ENCODE data around the gene COL18A1.
"Not testable (repeated sequence)": the region's sequence is repeated elsewhere in the genome, so short reads cannot be mapped to it uniquely, and the experiment has no call there.

COL18A1 gene

DNA sequence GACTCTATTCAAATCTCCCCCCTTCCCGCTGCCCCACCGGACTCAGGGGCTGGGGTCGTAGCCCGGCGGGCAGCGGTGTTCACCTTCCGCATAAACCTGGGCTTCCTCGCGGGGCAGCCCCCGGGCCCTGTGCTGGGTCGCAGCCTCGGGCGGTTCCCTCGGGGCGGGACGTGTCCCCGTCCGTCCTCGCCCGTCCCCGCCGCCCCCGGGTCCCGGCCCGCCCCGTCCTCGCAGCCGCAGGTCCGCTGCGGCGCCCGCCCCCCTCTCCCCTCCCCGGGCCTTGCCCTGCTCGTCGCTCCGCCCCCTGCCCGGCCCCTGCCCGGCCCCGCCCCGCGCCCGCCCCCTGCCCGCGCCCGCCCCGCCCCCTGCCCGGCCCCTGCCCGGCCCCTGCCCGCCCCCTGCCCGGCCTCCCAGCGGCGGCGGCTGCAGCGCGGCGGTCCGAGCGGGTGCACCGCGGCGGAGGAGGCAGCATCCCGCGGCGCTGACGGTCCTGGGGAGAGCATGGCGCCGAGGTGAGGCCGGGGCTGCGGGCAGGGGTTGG is at the start of gene COL18A1:
Gene COL18A1, plus strand, starts transcription at position 436 of the 541 bp plus-strand sequence. Its CDS starts 66 bp downstream, at position 502.
- peak; percentile 12 for DNase-seq (ENCODE audit: low read depth)

DNA sequence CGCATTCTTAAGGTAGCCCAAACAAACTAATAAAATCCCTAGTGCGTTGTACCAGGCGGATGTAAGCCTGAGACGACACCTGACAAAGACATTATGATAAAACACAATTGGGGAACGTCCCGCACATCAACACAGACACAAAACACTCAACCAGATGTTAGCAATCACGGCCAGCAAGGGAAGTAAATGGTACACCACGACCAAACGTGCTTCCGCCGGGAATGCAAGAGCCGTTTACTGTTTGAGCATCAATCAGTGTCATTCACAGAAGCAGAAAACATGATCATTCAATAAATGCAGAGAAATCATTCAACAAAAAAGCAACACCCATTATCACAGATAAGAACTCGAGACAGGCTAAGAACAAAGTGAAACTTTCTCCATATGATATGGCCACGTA is 49.4 kb upstream of the COL18A1 start:
- no peak for DNase-seq (ENCODE audit: low read depth)

DNA sequence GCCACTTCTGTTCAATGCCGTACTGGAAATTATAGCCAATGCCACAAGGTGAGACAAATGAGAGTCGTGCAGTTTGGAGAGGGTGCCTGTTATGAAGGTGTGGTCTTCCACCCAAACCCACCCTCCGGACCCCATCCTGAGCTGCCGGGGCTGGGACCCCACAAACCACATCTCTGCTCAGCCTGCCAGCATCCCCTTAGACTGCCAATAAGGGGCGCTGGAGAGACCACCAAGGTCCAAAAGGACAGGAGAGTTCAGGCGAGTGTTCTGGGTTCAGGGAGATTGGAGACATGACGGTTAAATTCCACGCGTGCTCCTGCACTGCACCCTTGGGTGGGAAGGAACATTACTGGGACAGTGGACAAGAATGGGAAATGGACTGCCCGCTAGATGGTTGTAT is 48.7 kb upstream of the COL18A1 start:
- DNase-seq (ENCODE audit: low read depth), result no peak

DNA sequence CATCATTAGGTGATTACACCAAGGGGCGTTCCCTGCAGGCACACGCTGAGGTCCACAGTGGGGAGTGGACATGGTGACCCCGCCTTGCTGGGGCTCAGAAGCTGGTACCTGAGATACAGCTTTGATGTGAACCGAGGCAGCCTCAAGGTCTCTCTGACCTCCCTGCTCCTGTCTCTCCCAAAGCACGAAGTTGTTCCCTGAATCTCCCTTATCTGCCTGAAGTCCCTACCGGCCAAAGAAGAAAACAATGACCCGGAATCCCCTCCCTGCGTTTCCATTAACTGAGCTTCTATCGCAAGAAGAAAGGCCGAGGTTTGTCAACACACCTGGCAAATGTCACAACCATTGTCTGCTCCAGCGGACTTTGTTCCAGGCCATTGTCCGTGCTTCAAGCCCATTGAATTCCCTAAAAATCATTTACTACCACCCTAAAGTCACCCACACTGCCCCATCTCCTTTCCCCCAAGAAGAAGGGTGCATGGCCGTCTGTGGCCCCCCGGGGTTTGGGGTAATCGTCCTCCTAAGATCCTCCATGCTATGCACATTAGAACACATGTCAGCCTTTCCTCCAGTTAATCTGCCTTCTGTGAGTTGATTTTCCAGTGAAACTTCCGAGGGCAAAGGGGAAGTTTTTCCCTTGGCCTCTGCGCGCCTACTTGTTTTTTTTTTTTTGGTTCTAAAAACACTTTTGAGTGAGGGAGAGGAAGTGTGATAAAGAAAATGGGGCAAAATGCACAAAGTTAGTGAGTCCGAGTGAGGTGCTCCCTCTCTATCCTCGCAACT is 48.1 kb upstream of the COL18A1 start:
- DNase-seq (ENCODE audit: low read depth), result no peak

DNA sequence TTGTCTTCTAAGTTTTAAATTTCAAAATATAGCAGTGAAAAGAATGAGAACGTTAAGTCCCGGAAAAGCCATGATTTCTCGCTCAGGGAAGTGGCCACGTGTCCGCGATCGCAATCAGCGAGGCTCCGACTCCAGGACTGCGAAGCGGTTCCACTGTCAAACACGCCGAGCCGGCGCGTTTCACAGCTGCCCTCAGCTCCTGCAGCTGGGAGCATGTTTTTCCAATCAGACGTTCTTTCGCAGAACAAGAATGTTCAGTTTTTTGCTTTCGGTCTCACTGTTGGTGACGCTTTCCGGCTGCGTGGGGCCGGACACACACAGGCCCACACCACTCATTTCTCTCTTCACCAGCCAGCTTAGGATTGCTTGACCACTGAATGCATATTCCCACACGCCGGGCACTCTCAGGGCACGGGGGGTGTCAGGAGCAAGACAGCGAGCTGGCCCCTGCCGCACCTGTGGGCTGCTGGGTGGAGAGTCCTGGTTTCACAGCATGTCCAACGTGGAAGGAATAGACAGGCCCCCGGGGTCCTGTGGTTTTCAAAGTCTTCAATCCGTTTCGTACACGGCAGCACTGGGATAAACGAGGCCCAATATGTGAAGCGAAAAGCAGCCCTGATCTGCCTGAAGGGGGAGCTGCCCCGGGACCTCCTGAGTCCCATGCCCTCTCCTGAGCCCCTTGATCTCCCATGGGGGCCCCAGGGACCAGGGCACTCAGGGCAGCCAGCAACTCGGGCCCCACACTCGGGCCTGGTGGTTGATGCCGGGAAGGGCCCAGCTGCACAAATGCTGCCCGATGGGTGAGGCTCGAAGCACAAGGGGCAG is 47.3 kb upstream of the COL18A1 start:
- no peak for DNase-seq (ENCODE audit: low read depth)

DNA sequence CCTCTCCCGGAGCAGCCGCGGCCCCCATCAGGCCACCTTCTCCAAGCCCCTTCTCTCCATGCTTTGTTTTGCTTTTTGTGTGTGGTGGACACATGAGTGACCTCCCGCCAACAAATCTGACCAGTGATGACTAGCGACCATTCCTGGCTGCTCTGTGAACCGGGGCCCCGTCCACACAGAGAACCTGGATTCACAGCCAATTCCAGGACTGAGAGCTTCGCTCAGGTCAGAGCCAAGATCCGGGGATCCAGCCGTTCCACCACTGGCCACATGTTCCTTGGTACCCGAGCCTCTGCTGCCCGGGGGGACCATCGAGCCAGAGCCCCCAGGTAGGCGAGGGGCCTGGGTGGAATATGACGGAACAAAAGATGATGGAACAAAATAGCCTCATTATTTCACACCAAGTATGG is 46.7 kb upstream of the COL18A1 start:
- no peak for DNase-seq (ENCODE audit: low read depth)

DNA sequence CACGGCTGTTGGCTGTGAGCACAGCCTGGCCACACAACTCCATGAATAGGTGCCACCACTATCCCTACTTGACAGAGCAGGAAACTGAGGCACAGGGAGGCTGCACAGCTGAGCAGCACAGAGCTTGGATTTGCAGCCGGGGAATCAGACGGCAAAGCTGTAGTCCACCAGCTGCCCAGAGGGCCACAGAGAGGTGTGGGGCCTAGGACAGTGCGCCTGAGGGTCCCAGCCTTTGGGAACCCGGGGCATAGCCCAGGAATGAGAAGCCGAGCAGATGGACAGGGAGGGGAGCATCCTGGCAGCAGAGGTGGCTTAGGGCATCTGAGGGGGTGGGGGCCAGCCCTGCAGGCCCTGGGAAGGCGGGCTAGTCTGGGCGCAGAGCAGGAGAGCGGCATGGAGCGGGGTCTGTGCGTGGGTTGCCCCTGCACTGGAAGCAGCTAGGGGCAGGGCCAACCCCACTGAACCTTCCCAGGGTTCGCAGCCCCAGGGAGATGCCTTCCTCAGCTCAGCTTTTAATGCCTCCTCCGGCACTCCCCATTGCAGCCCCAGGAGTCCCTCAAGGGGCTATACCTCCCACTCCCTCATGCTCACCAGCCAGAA is 46.2 kb upstream of the COL18A1 start:
- no peak for DNase-seq (ENCODE audit: low read depth)

DNA sequence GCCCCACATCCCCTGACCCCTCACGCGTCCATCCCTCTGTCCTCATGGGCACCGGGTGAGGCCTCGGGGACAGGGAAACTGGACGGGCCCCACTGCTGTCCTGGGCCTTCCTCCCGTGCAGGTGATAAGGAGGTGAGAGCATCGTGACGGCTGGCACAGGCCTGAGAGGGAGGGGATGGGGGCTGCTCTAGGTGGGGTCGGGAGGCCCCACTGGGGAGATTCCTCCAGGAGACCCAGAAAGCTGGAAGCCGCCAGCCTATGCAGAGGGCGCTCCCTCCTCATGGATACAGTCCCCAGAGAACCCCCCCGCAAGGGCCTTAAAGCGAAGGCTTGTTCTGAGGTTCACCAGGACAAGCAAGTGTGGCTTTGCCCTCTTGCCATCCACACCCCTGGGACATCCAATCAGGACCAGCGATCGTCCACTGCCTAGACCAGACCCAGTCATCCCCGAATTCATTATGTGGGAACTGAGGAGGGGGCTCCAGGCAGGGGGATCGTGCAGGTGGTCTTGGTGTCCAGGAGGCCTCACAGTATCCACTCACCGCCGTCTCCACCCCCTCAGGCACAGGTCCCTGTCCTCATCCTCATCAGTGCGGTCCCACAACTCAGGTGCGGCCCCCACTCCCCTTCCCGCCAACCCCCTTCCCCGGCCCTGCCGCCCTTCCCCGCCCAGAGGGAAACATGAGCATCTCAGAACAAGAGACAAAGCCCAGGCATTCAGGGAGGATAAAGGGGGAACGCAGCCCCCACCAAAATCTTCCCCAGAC is 45.3 kb upstream of the COL18A1 start:
- no peak for DNase-seq (ENCODE audit: low read depth)

DNA sequence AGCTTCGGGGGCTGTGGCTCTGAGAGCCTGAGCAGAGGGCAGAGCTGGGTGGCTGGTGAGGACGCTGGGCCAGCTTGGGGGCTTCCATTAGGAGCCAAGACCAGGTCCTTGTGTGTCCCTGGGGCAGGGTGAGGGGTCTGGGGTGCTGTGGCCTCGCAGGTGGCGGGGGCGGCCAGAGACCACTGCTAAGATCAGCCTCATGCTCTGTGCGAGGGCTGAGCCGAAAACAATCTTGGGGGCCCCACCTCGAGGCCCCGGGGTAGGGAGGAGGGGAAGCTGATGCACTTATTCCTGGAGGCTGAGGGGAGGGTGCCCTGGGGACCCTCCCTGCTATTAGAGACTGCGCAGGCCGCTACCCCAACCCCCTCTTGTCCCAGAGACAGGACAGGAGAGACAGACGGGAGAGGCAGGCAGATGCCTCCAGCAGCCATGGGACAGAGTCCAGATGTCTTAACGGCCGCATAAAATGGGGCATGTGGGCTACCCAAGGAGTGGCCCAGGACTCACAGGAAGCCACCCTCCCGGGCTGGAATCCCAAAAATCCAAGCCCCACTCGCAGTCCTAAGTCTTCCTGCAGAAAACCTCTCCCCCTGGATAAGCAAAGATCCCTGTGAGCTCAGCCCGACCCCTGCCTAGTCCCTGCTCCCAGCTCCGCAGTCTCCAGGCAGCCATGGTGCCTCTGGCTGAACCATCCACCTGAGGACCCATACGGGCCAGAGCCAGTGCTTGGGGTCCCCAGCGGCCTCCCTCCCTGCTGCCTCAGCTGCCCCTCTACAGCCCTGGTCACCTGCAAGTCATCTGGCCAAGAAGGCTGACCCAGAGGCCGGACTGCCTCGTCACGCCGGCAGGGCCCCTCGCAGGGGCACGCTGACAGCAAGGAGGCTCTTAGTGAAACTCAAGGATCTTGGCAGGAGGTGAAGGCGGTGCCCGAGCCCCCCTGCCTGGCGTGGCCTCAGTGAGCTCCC is 43.6 kb upstream of the COL18A1 start:
- DNase-seq (ENCODE audit: low read depth), result no peak

DNA sequence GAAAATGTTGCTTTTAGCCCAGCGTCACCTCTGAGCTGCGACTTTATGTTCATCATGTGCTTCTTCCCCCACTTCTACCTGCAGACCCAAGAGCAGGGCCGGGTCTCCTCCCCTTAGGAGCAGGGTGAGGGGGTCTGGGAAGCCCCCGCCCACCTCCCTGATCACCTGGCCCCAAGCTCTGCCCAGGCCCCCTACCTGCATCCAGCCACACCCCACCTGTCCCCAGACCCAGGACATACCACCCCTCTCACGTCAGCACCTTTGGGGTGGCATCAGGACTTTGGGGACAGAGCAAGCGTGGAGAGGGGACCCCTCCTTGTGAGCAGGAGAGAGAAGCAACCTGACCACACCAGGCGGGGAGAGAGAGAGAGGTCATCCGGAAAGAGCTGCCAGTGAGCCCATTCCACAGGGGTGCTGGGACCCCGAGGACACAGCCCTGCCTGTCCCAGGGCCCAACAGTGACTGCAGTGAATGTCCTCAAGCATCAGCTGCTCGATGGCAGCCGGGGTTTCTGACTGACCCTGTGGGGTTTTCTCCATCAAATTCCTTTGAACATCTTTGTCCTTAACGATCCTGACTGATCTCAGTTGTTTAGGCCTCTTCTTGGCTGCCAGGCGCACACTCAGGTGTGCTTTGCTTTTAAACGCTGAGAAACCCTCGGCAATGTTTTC is 42.8 kb upstream of the COL18A1 start:
- no peak for DNase-seq (ENCODE audit: low read depth)

DNA sequence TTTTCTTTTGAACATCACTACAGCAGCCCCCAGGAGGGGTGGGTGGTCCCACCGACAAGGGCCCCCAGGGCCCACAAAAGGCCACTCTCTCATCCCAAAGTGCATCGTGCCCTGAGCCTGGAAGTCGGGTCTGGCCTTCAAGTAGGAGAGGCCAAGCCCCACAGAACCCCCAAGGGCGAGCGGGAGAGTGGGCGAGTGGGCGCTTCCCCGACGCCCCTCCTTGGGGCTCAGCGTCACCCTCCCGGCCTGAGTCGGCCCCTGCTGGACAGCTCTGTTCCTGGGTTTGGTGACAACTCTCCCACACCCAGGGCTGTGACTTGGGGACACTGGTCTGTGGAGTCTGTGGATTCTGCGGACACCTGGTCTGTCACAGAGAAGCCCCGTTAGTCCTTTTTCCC is 42.2 kb upstream of the COL18A1 start:
- no peak for DNase-seq (ENCODE audit: low read depth)

DNA sequence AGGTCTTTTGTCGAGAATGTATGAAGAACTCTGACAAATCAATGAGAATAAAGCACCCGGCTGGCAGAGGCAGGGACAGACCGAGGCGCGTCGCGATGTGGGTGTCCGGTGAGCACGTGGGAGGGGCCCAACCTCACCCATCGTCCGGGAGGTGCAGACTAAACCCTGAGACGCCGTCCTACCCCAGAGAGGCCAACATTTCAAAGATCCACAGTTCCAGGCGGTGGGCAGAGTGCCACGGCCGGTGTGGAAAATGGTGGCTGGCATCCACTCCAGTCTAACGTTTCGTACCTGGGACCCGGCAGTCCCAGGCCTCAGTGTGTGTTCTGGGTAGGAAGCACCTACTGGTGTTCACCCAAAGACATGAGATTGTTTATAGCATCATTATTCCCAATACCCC is 41.7 kb upstream of the COL18A1 start:
- DNase-seq (ENCODE audit: low read depth), result not testable (repeated sequence)

DNA sequence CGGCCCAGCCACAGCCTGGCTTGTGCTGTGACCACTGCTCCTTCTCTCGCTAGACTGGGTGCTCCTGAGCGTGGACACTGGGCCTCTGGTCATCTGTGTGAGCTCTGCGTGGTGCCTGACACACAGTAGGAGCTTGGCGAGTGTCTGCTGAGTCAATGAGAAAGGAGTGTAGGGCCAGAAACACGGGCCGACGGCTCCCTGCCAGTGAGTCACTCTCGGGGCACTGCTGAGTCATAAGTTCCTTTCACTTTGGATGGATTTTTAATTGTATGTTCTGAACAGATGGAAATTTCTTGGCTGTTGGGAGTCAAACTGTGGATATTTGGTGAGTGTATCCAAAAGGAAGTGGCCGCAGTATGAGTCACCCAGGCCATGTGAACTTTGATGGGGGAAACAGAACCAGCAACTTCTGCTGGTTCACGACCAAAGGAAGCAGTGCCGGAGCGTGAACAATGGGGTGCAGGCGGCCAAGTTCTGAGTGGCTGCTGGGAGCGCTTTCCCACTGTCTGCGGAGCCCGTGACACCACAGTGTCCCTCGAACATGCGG is 41.0 kb upstream of the COL18A1 start:
- DNase-seq (ENCODE audit: low read depth), result no peak

DNA sequence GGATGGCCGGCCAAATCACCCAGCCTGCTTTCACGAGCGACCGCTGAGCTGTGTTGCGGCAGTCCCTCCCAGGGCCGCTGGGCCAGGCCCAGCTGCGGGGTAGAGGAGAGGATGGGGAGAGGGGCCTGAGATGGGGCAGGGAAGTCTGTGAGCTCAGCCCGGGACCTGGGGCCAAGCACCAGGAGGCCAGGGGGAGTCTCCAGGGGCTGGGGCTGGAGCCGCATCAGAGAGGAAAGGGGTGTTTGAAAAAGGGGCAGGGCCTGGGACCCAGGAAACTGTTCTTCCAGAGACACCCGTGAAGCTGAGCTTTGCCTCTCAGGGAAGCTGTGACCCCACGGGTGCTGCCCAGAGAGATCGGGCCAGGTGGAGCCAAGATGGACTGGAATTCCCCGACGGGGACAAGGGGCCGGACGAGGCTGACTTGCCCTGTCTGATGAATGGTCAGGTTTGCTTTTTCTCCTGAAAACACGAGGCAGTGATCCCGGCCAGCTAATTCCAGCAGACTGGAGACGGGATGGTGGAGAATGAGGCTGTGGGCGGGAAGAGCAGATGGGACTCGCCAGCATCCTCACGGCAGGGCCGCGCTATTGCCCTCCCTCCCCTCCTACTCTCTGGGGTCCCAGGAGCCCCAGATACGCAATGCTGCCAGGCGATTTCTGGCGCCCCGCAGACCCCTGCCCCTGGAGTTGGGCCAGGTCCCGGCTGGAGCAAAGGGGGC is 40.3 kb upstream of the COL18A1 start:
- DNase-seq (ENCODE audit: low read depth), result no peak

DNA sequence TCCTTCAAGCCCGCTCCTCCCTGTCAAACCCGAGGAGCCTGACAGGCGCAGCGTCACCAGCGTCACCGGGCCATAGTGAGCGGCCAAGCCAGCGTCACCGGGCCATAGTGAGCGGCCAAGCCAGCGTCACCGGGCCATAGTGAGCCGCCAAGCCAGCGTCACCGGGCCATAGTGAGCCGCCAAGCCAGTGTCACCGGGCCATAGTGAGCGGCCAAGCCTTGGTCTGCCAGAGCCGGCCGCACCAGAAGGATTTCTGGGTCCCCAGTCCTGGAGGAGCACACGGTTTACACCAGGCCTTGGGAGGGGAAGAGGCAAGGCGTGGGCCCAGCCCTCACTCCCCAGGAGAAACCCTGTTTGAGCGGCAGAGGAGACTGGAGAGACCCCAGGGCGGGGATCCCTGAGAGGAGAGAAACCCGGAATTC is 39.8 kb upstream of the COL18A1 start:
- DNase-seq (ENCODE audit: low read depth), result no peak

DNA sequence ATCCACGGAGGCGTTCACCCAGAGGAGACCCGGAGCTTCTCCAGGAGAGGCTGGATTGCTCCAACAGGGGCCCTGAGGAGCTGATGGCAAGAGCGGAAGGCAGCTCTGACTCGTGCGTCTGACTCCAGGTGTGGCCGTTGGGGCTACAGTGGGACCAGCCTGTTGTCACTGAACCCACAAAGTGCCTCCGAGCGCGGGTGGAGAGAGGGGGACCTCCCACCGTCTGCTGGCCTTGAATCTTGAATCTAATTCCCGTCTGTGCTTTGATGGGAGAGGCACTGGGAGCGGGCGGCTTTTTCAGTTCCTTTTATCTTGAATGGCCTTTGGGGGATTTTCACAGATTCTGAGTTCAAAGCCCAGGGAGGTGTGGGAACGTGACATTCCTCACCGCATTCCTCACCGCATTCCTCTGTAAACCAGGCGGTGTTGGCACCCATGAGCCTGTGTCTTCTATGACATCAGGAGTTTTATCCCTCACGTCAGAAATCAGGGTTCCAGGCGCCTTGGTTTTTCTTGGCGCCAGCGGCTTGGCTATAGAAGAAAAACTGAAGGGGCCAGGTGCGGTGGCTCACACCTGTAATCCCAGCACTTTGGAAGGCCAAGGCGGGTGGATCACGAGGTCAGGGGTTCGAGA is 39.2 kb upstream of the COL18A1 start:
- DNase-seq (ENCODE audit: low read depth), result no peak

DNA sequence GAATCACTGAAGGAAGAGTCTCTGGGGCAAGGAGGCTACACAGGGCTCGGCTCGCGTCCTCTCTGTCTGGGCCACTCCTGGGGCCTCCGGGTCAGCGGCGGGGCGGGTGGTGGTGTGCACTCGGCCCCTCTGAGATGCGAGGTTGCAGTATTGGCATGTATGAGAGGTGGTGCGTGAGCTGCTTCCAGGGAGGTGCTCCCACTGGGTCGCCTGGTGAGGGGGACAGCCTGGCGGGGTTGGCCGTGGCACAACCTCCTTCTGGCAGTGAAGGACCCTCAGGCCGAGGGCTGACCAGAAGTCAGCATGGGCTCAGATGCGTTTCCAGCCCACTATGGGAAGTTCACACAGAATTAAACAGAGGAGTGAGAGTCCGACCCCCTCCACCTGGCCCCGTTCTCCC is 38.5 kb upstream of the COL18A1 start:
- no peak for DNase-seq (ENCODE audit: low read depth)

DNA sequence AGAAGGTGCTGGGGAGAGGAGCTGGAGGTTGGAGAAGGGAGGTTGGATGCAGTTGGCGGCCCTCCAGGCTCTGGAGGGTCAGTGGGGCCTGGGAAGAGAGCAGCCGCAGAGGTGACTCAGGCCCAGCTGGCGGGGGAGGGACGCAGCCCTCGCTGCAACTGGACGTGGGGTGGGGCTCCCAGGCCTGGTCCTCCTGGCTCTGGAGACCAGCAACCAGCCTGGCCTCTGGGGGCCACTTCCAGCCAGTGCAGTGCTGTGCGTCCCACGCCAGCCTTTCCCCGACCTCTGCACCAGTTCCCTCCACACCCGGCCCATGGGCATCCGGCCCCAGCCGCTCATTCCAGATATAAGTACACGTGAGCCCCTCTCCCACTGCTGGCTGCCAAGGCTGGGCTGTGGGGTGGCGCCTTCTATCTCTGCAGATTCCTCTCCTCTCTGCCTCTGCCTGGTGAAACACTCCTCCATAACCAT is 38.0 kb upstream of the COL18A1 start:
- no peak for DNase-seq (ENCODE audit: low read depth)
